Epithelial cell of esophagus (primary cell): ENCODE results near the gene CEP41.

Experiments
- DNase-seq: peaks from one replicate; pipeline ENCODE4 v3.0.0; 2010; ENCODE audit warnings: low read depth
- H3K4me3 ChIP-seq: 2 replicates; pipeline ENCODE4 v1.5.1; 2011; ENCODE audit warnings: mild to moderate bottlenecking, low read length, control low read depth
- CTCF ChIP-seq: IDR thresholded peaks from 2 replicates; pipeline ENCODE4 v1.5.1; 2011; ENCODE audit warnings: low read depth, mild to moderate bottlenecking, low read length, control low read depth, inconsistent platforms; ENCODE audit not compliant: insufficient read depth; ENCODE audit errors: missing control alignments

The CEP41 gene

GRCh38 chr7:130346941-130347340 is 93.9 kb downstream of the CEP41 start:
- no peak for DNase-seq
- H3K4me3 ChIP-seq: no peak overlapping the region
- TF ChIP-seq CTCF: no peak

- TF ChIP-seq CTCF: no peak
- DNase-seq: no peak
- no peak overlapping the region for H3K4me3 ChIP-seq
Observed at GRCh38 chr7:130346177-130346905, 94.5 kb downstream of the CEP41 start.

GRCh38 chr7:130345725-130346124 is 95.1 kb downstream of the CEP41 start:
- no peak overlapping the region for H3K4me3 ChIP-seq
- DNase-seq: no peak
- TF ChIP-seq CTCF: no peak

- TF ChIP-seq CTCF: no peak
- H3K4me3 ChIP-seq: no peak overlapping the region
- DNase-seq: no peak
Observed at GRCh38 chr7:130345136-130345535, 95.7 kb downstream of the CEP41 start.

GRCh38 chr7:130344271-130344866 is 96.4 kb downstream of the CEP41 start, which contains the start of gene CPA5:
Gene CPA5, plus strand, starts transcription at chr7:130344816. Its CDS starts 1,670 bp downstream, at chr7:130346486.
- no peak within 1 kb of the TSS for H3K4me3 ChIP-seq
- no peak for TF ChIP-seq CTCF
- no peak for DNase-seq
